ENCODE data around the gene SRCAP. TPM values are rescaled to one million over a fixed set of nuclear protein-coding genes. Genes with fewer than 3 reads are reported as not detected.

Gene SRCAP
- total RNA-seq, 2 experiments from 2014 or later: 57.2 to 64.7 TPM

DNA sequence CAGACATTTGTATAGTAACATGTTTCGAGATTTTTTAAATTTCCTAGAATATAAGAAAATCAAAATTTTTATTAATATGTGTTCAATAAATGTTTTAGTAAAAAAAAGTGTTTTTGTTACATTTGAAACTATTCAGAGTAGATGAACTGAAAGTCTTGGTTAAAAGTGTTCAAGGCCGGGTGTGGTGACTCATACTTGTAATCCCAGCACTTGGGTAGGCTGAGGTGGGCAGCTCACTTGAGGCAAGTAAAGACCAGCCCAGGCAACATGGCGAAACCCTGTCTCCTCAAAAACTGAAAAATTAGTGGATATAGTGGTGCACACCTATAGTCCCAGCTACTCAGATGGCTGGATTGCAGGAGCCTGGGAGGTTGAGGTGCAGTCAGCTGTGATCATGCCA, 32.4 kb downstream of the SRCAP start:
- CTCF ChIA-PET: interaction anchor here (0.9 to 2.2 kb wide), 2 partner anchors 37 to 114 kb away, joined by 3 to 4 read pairs; no protein-coding TSS in a partner anchor
- intact Hi-C loops (cut with micrococcal nuclease): no loop called here
- TF ChIP-seq, protein P1, sequence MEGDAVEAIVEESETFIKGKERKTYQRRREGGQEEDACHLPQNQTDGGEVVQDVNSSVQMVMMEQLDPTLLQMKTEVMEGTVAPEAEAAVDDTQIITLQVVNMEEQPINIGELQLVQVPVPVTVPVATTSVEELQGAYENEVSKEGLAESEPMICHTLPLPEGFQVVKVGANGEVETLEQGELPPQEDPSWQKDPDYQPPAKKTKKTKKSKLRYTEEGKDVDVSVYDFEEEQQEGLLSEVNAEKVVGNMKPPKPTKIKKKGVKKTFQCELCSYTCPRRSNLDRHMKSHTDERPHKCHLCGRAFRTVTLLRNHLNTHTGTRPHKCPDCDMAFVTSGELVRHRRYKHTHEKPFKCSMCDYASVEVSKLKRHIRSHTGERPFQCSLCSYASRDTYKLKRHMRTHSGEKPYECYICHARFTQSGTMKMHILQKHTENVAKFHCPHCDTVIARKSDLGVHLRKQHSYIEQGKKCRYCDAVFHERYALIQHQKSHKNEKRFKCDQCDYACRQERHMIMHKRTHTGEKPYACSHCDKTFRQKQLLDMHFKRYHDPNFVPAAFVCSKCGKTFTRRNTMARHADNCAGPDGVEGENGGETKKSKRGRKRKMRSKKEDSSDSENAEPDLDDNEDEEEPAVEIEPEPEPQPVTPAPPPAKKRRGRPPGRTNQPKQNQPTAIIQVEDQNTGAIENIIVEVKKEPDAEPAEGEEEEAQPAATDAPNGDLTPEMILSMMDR (IDR thresholded peaks at IDR 0.05): no peak
- H3K9me3 Mint-ChIP-seq: no peaks in the 10 kb centered on the region
- POLR2A ChIA-PET: interaction anchor here (1.5 to 5.5 kb wide), 3 partner anchors 10 to 20 kb away, joined by 3 to 30 read pairs (median 10); partner anchors contain the start of gene PHKG2
- H3K27me3 Mint-ChIP-seq: no peaks in the 10 kb centered on the region
- H3K36me3 Mint-ChIP-seq (ENCODE audit: low read depth): peaks cover 50% of the 10 kb centered on the region
- DNase-seq: peak; percentile 28
- H3K4me1 Mint-ChIP-seq (ENCODE audit: low read depth): peaks cover 13% of the 10 kb centered on the region
- ATAC-seq: peak; percentile 61
- no peak overlapping the region for H3K4me3 Mint-ChIP-seq
- H3K27ac Mint-ChIP-seq: no peak overlapping the region

DNA sequence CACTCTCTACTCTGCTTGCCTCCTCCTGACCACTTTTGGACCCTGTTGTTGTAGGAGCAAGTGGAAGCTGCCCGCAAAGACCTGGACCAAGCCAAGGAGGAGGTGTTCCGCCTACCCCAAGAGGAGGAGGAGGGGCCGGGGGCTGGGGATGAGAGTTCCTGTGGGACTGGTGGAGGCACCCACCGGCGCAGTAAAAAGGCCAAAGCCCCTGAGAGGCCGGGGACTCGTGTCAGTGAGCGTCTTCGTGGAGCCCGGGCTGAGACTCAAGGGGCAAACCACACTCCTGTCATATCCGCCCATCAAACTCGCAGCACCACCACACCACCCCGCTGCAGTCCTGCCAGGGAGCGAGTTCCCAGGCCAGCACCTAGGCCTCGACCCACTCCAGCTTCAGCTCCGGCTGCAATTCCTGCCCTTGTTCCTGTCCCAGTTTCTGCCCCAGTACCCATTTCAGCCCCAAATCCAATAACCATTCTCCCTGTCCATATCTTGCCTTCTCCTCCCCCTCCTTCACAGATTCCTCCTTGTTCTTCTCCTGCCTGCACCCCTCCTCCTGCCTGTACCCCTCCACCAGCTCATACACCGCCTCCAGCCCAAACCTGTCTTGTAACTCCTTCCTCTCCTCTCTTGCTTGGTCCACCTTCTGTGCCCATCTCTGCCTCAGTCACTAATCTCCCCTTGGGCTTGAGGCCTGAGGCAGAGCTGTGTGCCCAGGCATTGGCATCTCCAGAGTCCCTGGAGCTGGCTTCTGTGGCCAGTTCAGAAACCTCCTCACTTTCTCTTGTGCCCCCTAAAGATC, 38.2 kb downstream of the SRCAP start:
- no peak overlapping the region for H3K27ac Mint-ChIP-seq
- POLR2A ChIA-PET: interaction anchor here (0.8 to 2.3 kb wide), 9 partner anchors 10 to 69 kb away, joined by 3 to 12 read pairs (median 3); partner anchors contain the start of gene PHKG2
- H3K4me3 Mint-ChIP-seq: no peak overlapping the region
- no peaks in the 10 kb centered on the region for H3K27me3 Mint-ChIP-seq
- peaks cover 10% of the 10 kb centered on the region for H3K4me1 Mint-ChIP-seq (ENCODE audit: low read depth)
- CTCF ChIA-PET: interaction anchor here (1.0 kb wide), 1 partner anchor 107 kb away, joined by 3 read pairs; no protein-coding TSS in a partner anchor
- TF ChIP-seq, protein P1 (IDR thresholded peaks at IDR 0.05): no peak
- no peak for DNase-seq
- no peaks in the 10 kb centered on the region for H3K9me3 Mint-ChIP-seq
- peaks cover 58% of the 10 kb centered on the region for H3K36me3 Mint-ChIP-seq (ENCODE audit: low read depth)
- ATAC-seq: no peak
- intact Hi-C loops (cut with micrococcal nuclease): no loop called here

DNA sequence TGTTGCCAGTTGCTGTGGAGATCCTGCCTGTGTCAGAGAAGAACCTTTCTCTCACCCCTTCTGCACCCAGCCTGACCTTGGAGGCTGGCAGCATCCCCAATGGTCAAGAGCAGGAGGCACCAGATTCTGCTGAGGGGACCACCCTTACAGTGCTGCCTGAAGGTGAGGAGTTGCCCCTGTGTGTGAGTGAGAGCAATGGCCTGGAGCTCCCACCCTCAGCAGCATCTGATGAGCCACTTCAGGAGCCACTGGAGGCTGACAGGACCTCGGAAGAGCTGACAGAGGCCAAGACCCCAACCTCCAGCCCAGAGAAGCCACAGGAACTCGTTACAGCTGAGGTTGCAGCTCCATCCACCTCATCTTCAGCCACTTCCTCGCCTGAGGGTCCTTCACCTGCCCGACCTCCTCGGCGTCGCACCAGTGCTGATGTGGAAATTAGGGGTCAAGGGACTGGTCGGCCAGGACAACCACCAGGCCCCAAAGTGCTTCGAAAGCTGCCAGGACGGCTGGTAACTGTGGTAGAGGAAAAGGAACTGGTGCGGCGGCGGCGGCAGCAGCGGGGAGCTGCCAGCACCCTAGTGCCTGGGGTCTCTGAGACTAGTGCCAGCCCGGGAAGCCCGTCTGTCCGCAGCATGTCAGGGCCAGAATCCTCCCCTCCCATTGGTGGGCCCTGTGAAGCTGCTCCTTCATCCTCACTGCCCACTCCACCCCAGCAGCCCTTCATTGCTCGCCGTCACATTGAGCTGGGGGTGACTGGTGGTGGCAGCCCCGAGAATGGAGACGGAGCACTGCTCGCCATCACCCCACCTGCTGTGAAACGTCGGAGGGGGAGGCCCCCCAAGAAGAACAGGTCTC, 39.0 kb downstream of the SRCAP start:
- ChIA-PET POLR2A (interaction anchor here (0.8 to 2.3 kb wide), 4 partner anchors 9 to 34 kb away, joined by 3 to 12 read pairs (median 6); partner anchors contain the start of gene PHKG2), CTCF (no interaction called here)
- no peak overlapping the region for H3K4me3 Mint-ChIP-seq
- TF ChIP-seq, protein P1 (IDR thresholded peaks at IDR 0.05): no peak
- ATAC-seq: no peak
- peaks cover 53% of the 10 kb centered on the region for H3K36me3 Mint-ChIP-seq (ENCODE audit: low read depth)
- no peak overlapping the region for H3K27ac Mint-ChIP-seq
- intact Hi-C loops (cut with micrococcal nuclease): no loop called here
- DNase-seq: no peak
- peaks cover 10% of the 10 kb centered on the region for H3K4me1 Mint-ChIP-seq (ENCODE audit: low read depth)
- H3K27me3 Mint-ChIP-seq: no peaks in the 10 kb centered on the region
- H3K9me3 Mint-ChIP-seq: no peaks in the 10 kb centered on the region

DNA sequence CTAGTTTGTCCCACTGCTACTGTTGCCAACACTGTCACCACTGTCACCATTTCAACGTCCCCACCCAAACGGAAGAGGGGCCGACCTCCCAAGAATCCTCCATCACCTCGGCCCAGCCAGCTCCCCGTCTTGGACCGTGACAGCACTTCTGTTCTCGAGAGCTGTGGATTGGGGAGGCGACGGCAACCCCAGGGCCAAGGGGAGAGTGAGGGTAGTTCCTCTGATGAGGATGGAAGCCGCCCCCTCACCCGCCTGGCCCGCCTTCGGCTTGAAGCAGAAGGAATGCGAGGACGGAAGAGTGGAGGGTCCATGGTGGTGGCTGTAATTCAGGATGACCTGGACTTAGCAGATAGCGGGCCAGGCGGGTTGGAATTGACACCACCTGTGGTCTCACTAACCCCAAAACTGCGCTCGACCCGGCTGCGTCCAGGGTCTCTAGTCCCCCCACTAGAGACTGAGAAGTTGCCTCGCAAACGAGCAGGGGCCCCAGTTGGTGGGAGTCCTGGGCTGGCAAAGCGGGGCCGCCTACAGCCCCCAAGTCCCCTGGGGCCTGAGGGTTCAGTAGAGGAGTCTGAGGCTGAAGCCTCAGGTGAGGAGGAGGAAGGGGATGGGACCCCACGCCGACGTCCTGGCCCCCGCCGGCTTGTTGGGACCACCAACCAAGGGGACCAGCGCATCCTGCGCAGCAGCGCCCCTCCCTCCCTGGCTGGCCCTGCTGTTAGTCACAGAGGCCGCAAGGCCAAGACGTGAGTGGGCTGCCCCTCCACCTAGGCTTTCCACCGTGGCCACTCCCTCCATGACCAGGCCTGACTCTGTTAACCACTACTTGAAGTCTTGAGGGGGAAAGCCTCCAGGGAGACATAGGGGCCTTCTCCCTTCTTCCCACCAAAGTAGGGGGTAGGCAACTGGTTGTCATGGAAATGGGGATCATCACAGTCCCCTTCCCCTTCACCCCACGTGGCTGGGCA, 40.3 kb downstream of the SRCAP start:
- no peaks in the 10 kb centered on the region for H3K9me3 Mint-ChIP-seq
- ChIA-PET POLR2A (interaction anchor here (1.2 to 1.5 kb wide), 2 partner anchors 8 to 35 kb away, joined by 3 to 12 read pairs; partner anchors contain the start of gene PHKG2), CTCF (no interaction called here)
- intact Hi-C loops (cut with micrococcal nuclease): no loop called here
- H3K4me1 Mint-ChIP-seq (ENCODE audit: low read depth): peaks cover 10% of the 10 kb centered on the region
- H3K27me3 Mint-ChIP-seq: no peaks in the 10 kb centered on the region
- H3K4me3 Mint-ChIP-seq: no peak overlapping the region
- H3K36me3 Mint-ChIP-seq (ENCODE audit: low read depth): peaks cover 54% of the 10 kb centered on the region
- no peak for DNase-seq
- no peak overlapping the region for H3K27ac Mint-ChIP-seq
- ATAC-seq: no peak
- TF ChIP-seq, protein P1 (IDR thresholded peaks at IDR 0.05): no peak

Data from activated CD8-positive, alpha-beta T cell treated with anti-CD3 and anti-CD28 coated beads for 36 hours (primary cell).